ENCODE data around the gene CCL27.

- TF ChIP-seq SIN3A (IDR thresholded peaks at IDR 0.05; ENCODE audit: borderline replicate concordance, insufficient read depth, low read depth, low read length) (no peak), CTCF (IDR thresholded peaks at IDR 0.05) (no peak)
Measured at GRCh38 chr9:34694811-34695210, 32.4 kb upstream of the CCL27 start.

Data from Panc1 (cell line).